GM12875 (cell line): ENCODE results near the gene PAGE2.
"Not testable (repeated sequence)": the region's sequence is repeated elsewhere in the genome, so short reads cannot be mapped to it uniquely, and the experiment has no call there.

Source experiments
- H3K4me3 ChIP-seq: one replicate; pipeline ENCODE4 v1.5.1; 2011; ENCODE audit warnings: low read depth, low read length, control low read depth
- CTCF ChIP-seq: IDR thresholded peaks from 2 replicates; pipeline ENCODE4 v1.5.1; 2011; ENCODE audit warnings: low read depth, mild to moderate bottlenecking, control low read depth, inconsistent platforms, low read length, moderate library complexity, borderline replicate concordance; ENCODE audit not compliant: insufficient read depth

Gene PAGE2

GRCh38 chrX:55127692-55128091 is 38.9 kb downstream of the PAGE2 start:
- H3K4me3 ChIP-seq = no peak overlapping the region
- TF ChIP-seq CTCF = no peak

GRCh38 chrX:55129361-55129760 is 40.5 kb downstream of the PAGE2 start:
- TF ChIP-seq CTCF = no peak
- H3K4me3 ChIP-seq = no peak overlapping the region

DNA sequence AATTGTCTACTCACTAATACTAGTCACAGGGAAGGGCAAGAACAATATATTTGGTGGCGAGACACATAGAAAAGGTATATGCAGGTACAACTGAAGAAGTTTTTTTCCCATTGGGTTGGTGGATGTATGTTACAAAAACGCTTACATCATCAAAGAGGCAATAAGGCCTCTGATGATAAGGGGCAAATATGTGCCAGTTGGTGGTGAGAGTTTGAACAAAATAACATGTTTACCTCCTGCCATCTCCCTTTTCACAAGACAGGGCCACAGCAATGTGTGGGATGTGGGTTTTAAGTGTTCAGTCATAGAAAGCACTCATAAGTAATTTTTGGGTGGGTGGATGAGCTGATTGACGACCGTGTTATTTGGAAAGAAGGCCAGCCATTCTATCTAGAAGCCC is 41.7 kb downstream of the PAGE2 start:
- no peak for TF ChIP-seq CTCF
- no peak overlapping the region for H3K4me3 ChIP-seq

GRCh38 chrX:55132416-55132815 is 43.6 kb downstream of the PAGE2 start:
- no peak for TF ChIP-seq CTCF

DNA sequence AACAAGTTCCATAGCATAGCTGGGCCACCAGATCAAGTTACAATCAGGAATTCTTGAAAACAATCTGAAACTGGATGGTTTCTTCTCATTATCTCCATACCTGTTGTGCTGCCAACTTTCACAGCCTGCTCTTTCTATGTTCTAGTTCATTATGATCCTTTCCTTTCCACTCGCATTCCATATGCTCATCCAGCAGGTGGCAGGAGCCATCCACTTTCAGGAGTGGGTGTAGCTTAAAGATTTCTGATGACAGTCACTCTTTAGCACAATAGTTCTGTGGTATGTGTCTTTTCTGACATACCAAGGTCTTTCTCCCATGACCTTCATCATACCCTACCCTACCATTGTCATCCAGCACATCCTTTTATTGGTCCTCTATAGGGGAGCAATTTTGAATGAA is 46.4 kb downstream of the PAGE2 start:
- H3K4me3 ChIP-seq = no peak overlapping the region
- TF ChIP-seq CTCF = peak; percentile 28; the same call in 1 of the 2 replicates

More at GRCh38 chrX:55132416-55132815, 43.6 kb downstream of the PAGE2 start:
- no peak overlapping the region for H3K4me3 ChIP-seq

DNA sequence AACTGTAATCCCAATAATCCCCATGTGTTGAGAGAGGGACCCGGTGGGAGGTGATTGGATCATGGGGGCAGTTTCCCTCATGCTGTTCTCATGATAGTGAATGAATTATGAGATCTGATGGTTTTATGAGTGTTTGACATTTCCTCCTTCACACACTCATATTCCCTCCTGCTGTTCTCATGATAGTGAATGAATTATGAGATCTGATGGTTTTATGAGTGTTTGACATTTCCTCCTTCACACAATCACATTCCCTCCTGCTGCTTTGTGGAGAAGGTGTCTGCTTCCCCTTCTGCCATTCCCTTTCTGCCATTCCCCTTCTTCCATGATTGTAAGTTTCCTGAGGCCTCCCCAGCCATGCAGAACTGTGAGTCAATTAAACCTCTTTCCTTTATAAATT is 52.0 kb downstream of the PAGE2 start:
- not testable (repeated sequence) for H3K4me3 ChIP-seq
